HepG2 (cell line): ENCODE measurements around the gene LRIT2. TPM values are rescaled to one million over a fixed set of nuclear protein-coding genes. Genes with fewer than 3 reads are reported as not detected.

ENCODE experiments used
- ATAC-seq: fragments of 200-7000 bp; cut with Tn5 transposase; 3 replicates; pipeline ENCODE4 v1.9.1; 2020; ENCODE audit warnings: mild to moderate bottlenecking, moderate library complexity
- BruUV-seq: library from RNA; stranded (reverse); fragments of 400-500 nt; replicated peaks from 2 replicates; lab custom pipeline; 2021; lab: Mats Ljungman, UMichigan
- CTCF ChIA-PET: fragments of 300-600 bp; formaldehyde crosslinking; extraction: SDS; loops from one replicate; lab custom pipeline; 2021; ENCODE audit warnings: low total read pairs, inconsistent platforms, low intra/inter-chr PET ratio; lab: Yijun Ruan, JAX
- POLR2A ChIA-PET: fragments of 350-600 bp; sonication (Branson Sonifier 250); formaldehyde crosslinking; loops from one replicate; lab custom pipeline; 2020; ENCODE audit warnings: antibody characterized with exemption, inconsistent platforms; lab: Yijun Ruan, JAX
- DNase-seq: peaks from one replicate; pipeline ENCODE4 v3.0.0-alpha.2; 2015; ENCODE audit warnings: low spot score
- FAIRE-seq: peaks from 3 replicates; lab custom pipeline; 2011; peaks lifted over from hg19 to GRCh38; lab: Jason Lieb, UNC
- H2AFZ ChIP-seq: one replicate; pipeline ENCODE4 v1.6.1; 2011; ENCODE audit warnings: low read length, inconsistent platforms
- H3K27ac ChIP-seq: fragments of 300-600 bp; 3 replicates; pipeline ENCODE4 v1.8.0; 2011; ENCODE audit warnings: mixed run types, mild to moderate bottlenecking, mixed read lengths, low read length, inconsistent platforms; ENCODE audit not compliant: insufficient read depth; ENCODE audit errors: extremely low read length
- H3K27me3 ChIP-seq, 2 experiments: fragments of 200-600 bp in 1 of 2; 2 replicates in 1 of 2; 3 replicates in 1 of 2; pipeline versions ENCODE4 v1.6.0 to v1.8.0; 2011; ENCODE audit warnings: low read length in 2 of 2, mild to moderate bottlenecking in 2 of 2, moderate library complexity in 2 of 2, inconsistent platforms in 1 of 2; ENCODE audit not compliant: insufficient read depth in 2 of 2, control insufficient read depth in 1 of 2
- H3K36me3 ChIP-seq, 2 experiments: fragments of 200-600 bp in 1 of 2; replicated peaks in 1 of 2; 2 replicates in 1 of 2; 3 replicates in 1 of 2; pipeline versions ENCODE4 v1.5.1 to v1.8.0; 2011; ENCODE audit warnings: low read length in 2 of 2, inconsistent platforms in 1 of 2; ENCODE audit not compliant: insufficient read depth in 2 of 2, control insufficient read depth in 1 of 2
- H3K4me1 ChIP-seq: 2 replicates; pipeline ENCODE4 v1.5.1; 2012; ENCODE audit warnings: low read length, inconsistent platforms; ENCODE audit not compliant: insufficient read depth
- H3K4me2 ChIP-seq: 2 replicates; pipeline ENCODE4 v1.6.0; 2011; ENCODE audit warnings: low read depth, low read length, inconsistent platforms
- H3K4me3 ChIP-seq, 3 experiments: fragments of 200-600 bp in 1 of 3; sonication (generic), shearing (Covaris generic) in 1 of 3; replicated peaks in 1 of 3; 2 replicates each; pipeline ENCODE4 v1.5.1; 2011 to 2016; ENCODE audit warnings: low read length in 3 of 3, inconsistent platforms in 2 of 3, low read depth in 2 of 3, mild to moderate bottlenecking in 2 of 3, control low read depth in 1 of 3, mixed read lengths in 1 of 3; ENCODE audit not compliant: insufficient read depth in 1 of 3
- H3K79me2 ChIP-seq: one replicate; pipeline ENCODE4 v1.6.1; 2011; ENCODE audit warnings: low read length, inconsistent platforms; ENCODE audit not compliant: insufficient read depth
- H3K9ac ChIP-seq: 2 replicates; pipeline ENCODE4 v1.6.0; 2011; ENCODE audit warnings: mild to moderate bottlenecking, low read depth, low read length, inconsistent platforms; ENCODE audit not compliant: insufficient read depth
- H3K9me3 ChIP-seq: 2 replicates; pipeline ENCODE4 v1.5.1; 2012; ENCODE audit warnings: mild to moderate bottlenecking, low read length
- H4K20me1 ChIP-seq: 2 replicates; pipeline ENCODE4 v1.6.0; 2011; ENCODE audit warnings: inconsistent platforms, mild to moderate bottlenecking, low read length, moderate library complexity; ENCODE audit not compliant: insufficient read depth
- HNF1B ChIP-seq: sonication (generic); formaldehyde crosslinking; IDR thresholded peaks from 2 replicates; pipeline ENCODE4 v1.5.1; 2020; ENCODE audit warnings: mild to moderate bottlenecking, moderate library complexity, missing genetic modification reagents
- MXI1 ChIP-seq: IDR thresholded peaks from 3 replicates; pipeline ENCODE4 v1.6.1; 2012; ENCODE audit warnings: low read depth, low read length, inconsistent platforms, borderline replicate concordance
- PHF5A ChIP-seq: IDR thresholded peaks from one replicate; pipeline ENCODE4 v1.6.1; 2018; ENCODE audit warnings: low read depth, missing genetic modification reagents; ENCODE audit not compliant: unreplicated experiment
- SRSF9 ChIP-seq: fragments of 200-400 bp; formaldehyde crosslinking; IDR thresholded peaks from 2 replicates; pipeline ENCODE4 v1.6.1; 2018; ENCODE audit warnings: borderline replicate concordance, mild to moderate bottlenecking, low read depth, low read length; ENCODE audit not compliant: insufficient read depth, poor library complexity, severe bottlenecking
- ZBTB39 ChIP-seq: sonication (generic); formaldehyde crosslinking; IDR thresholded peaks from 2 replicates; pipeline ENCODE4 v1.5.0; 2020; ENCODE audit warnings: missing genetic modification reagents
- ZNF451 ChIP-seq: sonication (generic); formaldehyde crosslinking; IDR thresholded peaks from 2 replicates; pipeline ENCODE4 v1.5.0; 2020; ENCODE audit warnings: mild to moderate bottlenecking, missing genetic modification reagents
- ZNF503 ChIP-seq: sonication (generic); formaldehyde crosslinking; IDR thresholded peaks from 2 replicates; pipeline ENCODE4 v1.4.0; 2020; ENCODE audit warnings: missing genetic modification reagents
- WGBS: methylation state at CpG from one replicate; pipeline ENCODE4 v1.1.6; 2017; ENCODE audit warnings: low lambda C conversion rate; 5-methylcytosine and 5-hydroxymethylcytosine counted together
- in situ Hi-C: cut with HindIII; loops from 2 replicates; pipeline ENCODE4 v1.10.0; 2017; ENCODE audit warnings: low pct_unique_long_range_greater_than_20kb; ENCODE audit not compliant: extremely low pct_ligation_motif_present
- intact Hi-C: fragments of 100-400 bp; cut with micrococcal nuclease; formaldehyde crosslinking; loops from one replicate; pipeline ENCODE4 v1.10.0; 2022; ENCODE audit not compliant: unreplicated experiment
- polyA plus RNA-seq, 8 experiments: library from polyadenylated mRNA; depleted of rRNA in 3 of 8; stranded (reverse) in 7 of 8; unstranded in 1 of 8; fragments of >200 nt; fragmentation: Illumina TruSeq in 4 of 8; extraction: Trizol in 4 of 8; gene quantifications; 2 replicates each; pipeline versions ENCODE4 v1.2.1 to v1.2.3, GENCODE V29; 2011 to 2016; ENCODE audit warnings: low read depth in 4 of 8, missing spikeins in 1 of 8, mixed read lengths in 1 of 8; ENCODE audit not compliant: insufficient read depth in 1 of 8
- total RNA-seq, 5 experiments: library from RNA; depleted of rRNA; stranded (reverse); fragments of >200 nt; fragmentation: Illumina TruSeq; extraction: Trizol; gene quantifications; 2 replicates each; pipeline ENCODE4 v1.2.3, GENCODE V29; 2016; ENCODE audit warnings: low read depth in 1 of 5

Gene LRIT2
- total and polyA plus RNA-seq, 2 of the 13 experiments (the other 11 are each of a cell fraction or from before 2014, with no cell fraction given): not detected

- TF ChIP-seq PHF5A (CRISPR knock-in tag) (no peak), HNF1B (no peak)
- TF ChIP-seq, all 625 proteins: peak for 0
These were observed 9.1 kb upstream of the LRIT2 start (continued) for GRCh38 chr10:84234479-84234878.

- no peak for FAIRE-seq
- Histone ChIP-seq H3K27ac (no peak overlapping the region), H3K36me3 (no peaks in the 10 kb centered on the region), H3K9ac (no peak overlapping the region), H3K4me3 (no peak overlapping the region), H3K9me3 (no peaks in the 10 kb centered on the region), H4K20me1 (no peaks in the 10 kb centered on the region), H3K4me1 (no peaks in the 10 kb centered on the region), H3K27me3 (peaks cover 0 to 25% of the 10 kb centered on the region in 2 experiments; a peak in 2 of 5 replicates), H2AFZ (no peak overlapping the region), H3K79me2 (no peaks in the 10 kb centered on the region), H3K4me2 (no peak overlapping the region)
- TF ChIP-seq MXI1 (no peak), ZNF503 (CRISPR knock-in tag) (no peak), SRSF9 (no peak), ZBTB39 (no peak), ZNF451 (CRISPR knock-in tag) (no peak)
- 0% methylated on average over 2 of the region's 4 CpGs for WGBS
- no TSS peak for BruUV-seq
- DNase-seq: no peak
- intact Hi-C loops: no loop called here
- in situ Hi-C loops: no loop called here
- ATAC-seq: no peak
- ChIA-PET CTCF (no interaction called here), POLR2A (no interaction called here)
These were observed 8.6 kb upstream of the LRIT2 start for GRCh38 chr10:84233940-84234339.
